ENCODE results near the gene PKDREJ. TPM values are rescaled to one million over a fixed set of nuclear protein-coding genes. Genes with fewer than 3 reads are reported as not detected.

PKDREJ gene
- total RNA-seq, 2 donors from 2014 or later, result under 0.01 to 0.33 TPM

- Histone ChIP-seq H3K27me3 (no peaks in the 10 kb centered on the region), H3K27ac (no peak overlapping the region), H3K9me3 (no peaks in the 10 kb centered on the region), H3K4me1 (peaks cover 13% of the 10 kb centered on the region), H3K36me3 (replicated peaks in 1 of 2; ENCODE audit: insufficient read depth in 1 of 2, low read depth in 2 of 2) (peaks cover 0 to 2% of the 10 kb centered on the region in 2 donors), H3K4me3 (no peak overlapping the region)
- WGBS, 2 donors, result 93 to 96% methylated on average over 10 to 16 of the region's 16 CpGs
- intact Hi-C loops (cut with DNase I), result no loop called here
- TF ChIP-seq CTCF (IDR thresholded peaks at IDR 0.05) (no peak), POLR2A (IDR thresholded peaks at IDR 0.05) (no peak)
- DNase-seq (no peak), ATAC-seq (no peak)
Observed at GRCh38 chr22:46238541-46238940, 24.6 kb downstream of the PKDREJ start.

- no peaks in the 10 kb centered on the region for H3K9me3 ChIP-seq
- no peak overlapping the region for H3K4me3 ChIP-seq
- TF ChIP-seq CTCF (IDR thresholded peaks at IDR 0.05), result no peak
- TF ChIP-seq POLR2A (IDR thresholded peaks at IDR 0.05), result no peak
- H3K27ac ChIP-seq, result no peak overlapping the region
- DNase-seq (no peak), ATAC-seq (no peak)
- intact Hi-C loops (cut with DNase I), result no loop called here
- peaks cover 20% of the 10 kb centered on the region for H3K4me1 ChIP-seq
- 92 to 96% methylated on average over 12 of the region's 12 CpGs for WGBS, 2 donors
- peaks cover 0 to 2% of the 10 kb centered on the region in 2 donors for H3K36me3 ChIP-seq (replicated peaks in 1 of 2; ENCODE audit: insufficient read depth in 1 of 2, low read depth in 2 of 2)
- H3K27me3 ChIP-seq, result no peaks in the 10 kb centered on the region
Observed at GRCh38 chr22:46237453-46238124, 25.6 kb downstream of the PKDREJ start.

- ATAC-seq, result no peak
Observed at GRCh38 chr22:46234969-46235368, 28.2 kb downstream of the PKDREJ start.

GRCh38 chr22:46233231-46233630, 29.9 kb downstream of the PKDREJ start:
- peak; percentile 90 for ATAC-seq
- H3K27me3 ChIP-seq, result no peaks in the 10 kb centered on the region
- 21 to 22% methylated on average over 8 to 9 of the region's 9 CpGs for WGBS, 2 donors
- no peaks in the 10 kb centered on the region for H3K9me3 ChIP-seq
- no peak overlapping the region for H3K4me3 ChIP-seq
- TF ChIP-seq POLR2A (IDR thresholded peaks at IDR 0.05) (no peak), CTCF (IDR thresholded peaks at IDR 0.05) (no peak)
- H3K27ac ChIP-seq, result peak overlapping the region in 2 of 4 donors; percentile 35 to 60
- peaks cover 0 to under 1% of the 10 kb centered on the region in 2 donors for H3K36me3 ChIP-seq (replicated peaks in 1 of 2; ENCODE audit: insufficient read depth in 1 of 2, low read depth in 2 of 2)
- intact Hi-C loops (cut with DNase I), result no loop called here
- peaks cover 9% of the 10 kb centered on the region for H3K4me1 ChIP-seq
- peak; percentile 69 to 77 (median 76) for DNase-seq

More at GRCh38 chr22:46234969-46235368, 28.2 kb downstream of the PKDREJ start:
- Histone ChIP-seq H3K9me3 (no peaks in the 10 kb centered on the region), H3K27me3 (no peaks in the 10 kb centered on the region), H3K4me3 (no peak overlapping the region), H3K4me1 (peaks cover 9% of the 10 kb centered on the region), H3K36me3 (replicated peaks in 1 of 2; ENCODE audit: insufficient read depth in 1 of 2, low read depth in 2 of 2) (peaks cover 0 to 2% of the 10 kb centered on the region in 2 donors), H3K27ac (no peak overlapping the region)
- WGBS, 2 donors, result 86 to 90% methylated on average over 12 of the region's 12 CpGs
- intact Hi-C loops (cut with DNase I), result no loop called here
- no peak for DNase-seq
- TF ChIP-seq POLR2A (IDR thresholded peaks at IDR 0.05), result no peak
- TF ChIP-seq CTCF (IDR thresholded peaks at IDR 0.05), result no peak

Data from body of pancreas (tissue), 4 donors.